Measurements from ENCODE around the gene COG1. TPM values are rescaled to one million over a fixed set of nuclear protein-coding genes. Genes with fewer than 3 reads are reported as not detected.

COG1 gene
- polyA plus RNA-seq, 3 donors = 15.6 to 20.1 (median 16.6) TPM

DNA sequence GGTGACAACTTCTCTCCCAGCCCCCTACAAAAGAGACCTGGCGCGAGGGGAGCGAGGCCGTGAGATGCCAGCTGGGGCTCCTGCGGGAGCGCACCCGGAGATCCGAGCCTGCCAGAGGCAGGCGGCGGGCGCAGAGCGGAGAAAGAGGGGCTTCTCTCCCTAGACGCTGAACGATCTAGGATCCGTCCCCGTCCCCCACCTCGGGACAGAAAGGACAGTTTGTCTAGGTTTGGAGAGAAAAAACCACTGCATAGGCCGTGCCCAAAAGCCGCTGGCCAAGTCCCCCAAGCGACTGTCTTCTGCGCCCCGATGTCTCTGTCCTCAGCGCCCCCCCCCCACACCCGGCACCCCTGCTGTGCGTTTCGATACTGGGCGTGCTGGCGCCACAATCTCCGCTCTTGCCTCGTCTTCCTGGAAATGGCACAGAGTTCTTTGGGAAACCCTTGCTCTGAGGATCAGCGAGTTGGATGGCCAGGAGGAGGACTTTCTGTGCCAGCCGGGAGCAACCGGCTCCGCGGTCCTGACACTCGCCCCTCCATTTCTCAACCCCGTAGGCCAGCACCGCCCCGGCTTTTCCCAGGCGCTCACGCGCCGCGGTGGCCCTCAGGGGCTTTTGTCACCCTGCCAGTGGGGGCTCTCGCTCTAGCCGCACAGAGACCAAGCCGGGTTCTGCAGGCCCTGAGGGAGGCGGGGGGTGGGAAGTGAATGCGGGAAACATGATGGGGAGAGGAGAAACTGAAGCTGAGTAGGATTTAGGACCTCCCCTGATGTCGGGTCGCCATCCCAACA is 27.0 kb upstream of the COG1 start:
- H3K27ac ChIP-seq (ENCODE audit: low read depth, low read length) = no peak overlapping the region
- WGBS, 3 donors = 1% methylated on average over 49 to 51 of the region's 51 CpGs

DNA sequence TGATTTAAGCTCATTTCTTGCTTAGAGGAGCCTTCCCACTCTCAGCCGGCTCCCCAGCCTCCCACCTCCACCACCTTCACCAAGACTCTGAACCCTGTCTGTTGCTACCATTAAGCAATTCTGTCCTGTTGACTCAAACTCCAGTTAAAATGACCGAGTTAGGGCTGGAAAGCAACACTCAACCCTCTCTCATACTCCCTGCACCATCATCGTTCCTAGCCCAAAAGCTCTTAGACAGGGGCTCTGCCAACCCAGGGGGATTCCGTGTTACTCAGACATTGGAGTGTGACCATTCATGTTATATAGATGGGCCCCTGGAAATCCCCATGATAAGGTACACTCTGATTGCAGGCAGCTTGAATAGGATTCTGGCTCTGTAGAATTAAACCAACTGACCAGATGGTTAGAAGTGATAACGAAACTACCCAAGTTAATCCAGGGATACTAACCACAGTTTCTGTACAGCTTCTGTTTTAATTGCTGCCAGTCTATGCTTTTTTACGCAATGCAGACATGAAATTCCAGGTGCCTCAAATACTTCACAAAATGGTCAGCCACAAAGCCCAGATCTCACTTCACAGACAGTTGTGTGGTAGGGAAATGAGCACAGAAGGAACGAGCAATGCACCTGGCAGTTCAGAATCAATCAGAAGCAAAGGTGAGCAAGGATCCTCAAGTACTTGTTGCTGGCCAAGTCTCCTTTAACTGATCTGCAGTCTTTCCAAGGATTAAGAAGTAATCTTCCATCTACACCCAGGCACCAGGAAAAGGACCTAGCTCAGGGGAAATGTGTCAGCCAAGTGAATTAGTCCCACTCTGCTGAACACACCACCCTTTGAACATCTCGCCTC is 25.9 kb upstream of the COG1 start:
- H3K27ac ChIP-seq (ENCODE audit: low read depth, low read length) = no peak overlapping the region
- WGBS, 3 donors = 41 to 59% (median 43%) methylated on average over 8 of the region's 8 CpGs

DNA sequence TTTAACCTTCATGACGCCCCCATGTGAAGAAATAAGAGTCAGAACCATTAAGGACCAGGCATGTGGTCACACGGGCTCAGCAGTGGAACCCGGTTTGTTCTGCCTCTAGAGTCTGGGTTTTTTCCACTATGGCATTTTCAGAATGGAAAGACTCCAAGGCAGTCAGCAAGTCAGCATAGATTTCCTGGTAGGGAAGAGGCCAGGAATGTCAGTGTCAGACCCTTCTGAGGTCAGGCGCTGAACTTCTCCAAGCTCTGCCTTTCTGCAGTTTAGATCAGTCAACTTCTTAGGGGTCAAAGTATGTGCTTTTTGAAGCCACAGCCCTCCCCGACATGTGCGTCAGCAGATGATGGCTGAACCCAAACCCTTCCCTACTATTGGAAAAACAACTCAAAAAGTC is 24.2 kb upstream of the COG1 start:
- no peak overlapping the region for H3K27ac ChIP-seq (ENCODE audit: low read depth, low read length)
- 78 to 88% (median 86%) methylated on average over 6 of the region's 6 CpGs for WGBS, 3 donors

DNA sequence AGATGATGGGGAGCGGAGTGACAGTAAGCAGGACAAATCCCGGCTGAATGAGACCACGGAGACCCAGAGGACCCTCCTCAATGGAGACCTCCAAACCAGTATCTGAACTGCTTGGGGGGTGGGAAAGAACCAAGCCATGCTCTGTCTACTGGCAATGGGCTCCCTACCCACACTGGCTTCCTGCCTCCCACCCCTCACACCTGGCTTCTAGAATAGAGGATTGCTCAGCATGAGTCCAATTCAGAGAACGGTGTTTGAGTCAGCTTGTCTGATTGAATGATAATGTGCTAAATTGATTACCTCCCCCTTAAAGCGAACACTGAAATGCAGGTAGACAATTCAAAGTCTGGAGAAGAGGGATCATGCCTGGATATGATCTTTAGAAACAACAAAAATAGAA is 22.5 kb upstream of the COG1 start:
- 91 to 94% (median 94%) methylated on average over 5 of the region's 5 CpGs for WGBS, 3 donors
- no peak overlapping the region for H3K27ac ChIP-seq (ENCODE audit: low read depth, low read length)

DNA sequence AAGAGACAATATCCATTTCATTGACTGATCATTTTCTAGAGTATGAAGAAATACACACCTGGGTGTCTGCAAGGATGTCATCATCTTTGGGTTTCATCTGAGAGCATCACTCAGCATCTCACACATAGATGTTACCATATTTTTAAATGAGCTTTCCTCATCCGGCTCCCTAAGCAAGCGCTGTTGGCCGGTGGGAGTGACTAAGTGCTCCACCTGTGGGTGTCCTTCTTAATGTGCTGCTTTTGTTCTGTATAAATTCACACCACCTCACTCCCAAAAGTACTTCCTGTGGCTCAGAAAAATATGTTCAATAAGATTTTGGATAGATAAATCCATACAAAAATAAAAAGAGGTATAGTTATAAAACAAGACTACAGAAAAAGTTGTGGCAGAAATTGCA is 20.6 kb upstream of the COG1 start:
- no peak overlapping the region for H3K27ac ChIP-seq (ENCODE audit: low read depth, low read length)
- WGBS, 3 donors = 67 to 84% (median 77%) methylated on average over 3 of the region's 3 CpGs

DNA sequence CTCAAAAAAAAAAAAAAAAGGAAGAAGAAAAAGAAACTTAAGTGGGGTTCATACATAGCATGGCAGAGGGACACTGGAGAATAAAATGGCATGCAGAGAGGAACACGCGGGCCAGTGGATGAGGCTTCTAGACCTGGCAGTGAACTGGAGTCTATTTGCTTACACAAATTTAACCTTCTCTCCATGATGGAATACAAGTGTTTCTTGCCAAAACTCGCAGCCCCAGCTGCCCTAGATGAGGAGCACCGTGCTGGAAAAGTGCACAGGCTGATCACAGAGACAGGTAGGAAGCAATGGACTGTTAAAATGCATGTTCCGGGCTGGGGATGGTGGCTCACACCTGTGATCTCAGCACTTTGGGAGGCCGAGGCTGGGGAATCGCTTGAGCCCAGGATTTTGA is 18.7 kb upstream of the COG1 start:
- no peak overlapping the region for H3K27ac ChIP-seq (ENCODE audit: low read depth, low read length)
- WGBS, 3 donors = 91 to 93% (median 92%) methylated on average over 7 of the region's 7 CpGs

DNA sequence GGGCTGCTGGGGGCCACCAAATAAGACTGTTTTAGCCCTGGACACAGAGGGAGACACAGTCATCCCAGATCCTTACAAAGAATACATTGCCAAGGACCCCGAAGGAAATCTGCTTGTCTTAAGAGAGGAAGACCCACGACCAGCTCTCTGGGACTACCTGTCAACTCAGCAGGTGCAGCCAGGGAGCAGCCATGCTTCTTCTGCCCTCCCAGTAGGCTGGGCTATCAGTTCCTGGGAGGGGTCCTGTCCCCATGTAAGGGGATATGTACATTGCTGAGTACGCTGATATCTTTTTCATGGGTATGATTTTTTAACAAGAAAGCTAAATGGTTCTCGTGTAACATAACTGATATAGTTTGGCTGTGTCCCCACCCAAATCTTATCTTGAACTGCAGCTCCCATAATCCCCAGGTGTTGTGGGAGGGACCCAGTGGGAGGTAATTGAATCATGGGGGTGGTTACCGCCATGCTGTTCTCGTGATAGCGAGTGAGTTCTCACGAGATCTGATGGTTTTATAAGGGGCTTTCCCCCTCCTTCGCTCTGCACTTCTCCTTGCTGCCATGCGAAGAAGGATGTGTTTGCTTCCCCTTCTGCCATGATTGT is 16.8 kb upstream of the COG1 start:
- WGBS, 3 donors = 90 to 91% (median 90%) methylated on average over 10 of the region's 10 CpGs
- H3K27ac ChIP-seq (ENCODE audit: low read depth, low read length) = no peak overlapping the region

DNA sequence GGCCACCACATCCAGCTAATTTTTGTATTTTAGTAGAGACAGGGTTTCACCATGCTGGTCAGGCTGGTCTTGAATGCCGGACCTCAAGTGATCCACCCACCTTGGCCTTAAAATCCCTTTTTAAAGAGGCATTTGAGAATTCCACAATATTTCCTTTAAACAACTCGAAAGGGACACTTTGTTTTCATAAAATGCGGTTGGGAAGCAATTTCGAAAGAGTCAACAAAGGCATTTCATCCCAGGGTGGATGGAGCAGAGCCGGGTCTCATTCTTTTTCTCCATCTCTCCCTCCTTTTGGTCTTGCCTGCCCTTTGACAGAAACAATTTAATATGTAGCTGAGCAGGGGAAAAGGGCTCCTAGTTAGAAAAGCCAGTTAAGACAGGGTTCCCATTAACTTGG is 13.5 kb upstream of the COG1 start:
- H3K27ac ChIP-seq (ENCODE audit: low read depth, low read length) = no peak overlapping the region
- 70 to 96% (median 72%) methylated on average over 5 of the region's 5 CpGs for WGBS, 3 donors

DNA sequence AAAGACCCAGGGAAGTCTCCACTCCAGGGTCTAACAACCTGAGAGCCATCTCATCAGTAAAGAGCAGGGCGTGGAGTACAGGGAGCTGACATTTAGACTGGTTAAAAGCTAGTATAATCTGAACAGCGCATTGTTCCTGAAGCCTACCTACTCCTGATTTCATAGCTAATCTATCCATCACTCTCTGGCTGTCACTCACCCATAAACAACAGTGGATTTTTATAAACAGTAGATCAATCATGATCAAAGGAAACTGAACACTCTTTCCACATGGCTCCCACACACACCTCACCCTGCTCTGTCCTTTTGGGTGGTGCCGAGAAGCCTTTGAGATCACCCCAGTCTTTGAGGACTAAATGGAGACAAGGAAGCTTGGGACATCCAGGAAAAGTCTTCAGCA is 13.0 kb upstream of the COG1 start:
- 48 to 84% (median 58%) methylated on average over 3 of the region's 3 CpGs for WGBS, 3 donors

DNA sequence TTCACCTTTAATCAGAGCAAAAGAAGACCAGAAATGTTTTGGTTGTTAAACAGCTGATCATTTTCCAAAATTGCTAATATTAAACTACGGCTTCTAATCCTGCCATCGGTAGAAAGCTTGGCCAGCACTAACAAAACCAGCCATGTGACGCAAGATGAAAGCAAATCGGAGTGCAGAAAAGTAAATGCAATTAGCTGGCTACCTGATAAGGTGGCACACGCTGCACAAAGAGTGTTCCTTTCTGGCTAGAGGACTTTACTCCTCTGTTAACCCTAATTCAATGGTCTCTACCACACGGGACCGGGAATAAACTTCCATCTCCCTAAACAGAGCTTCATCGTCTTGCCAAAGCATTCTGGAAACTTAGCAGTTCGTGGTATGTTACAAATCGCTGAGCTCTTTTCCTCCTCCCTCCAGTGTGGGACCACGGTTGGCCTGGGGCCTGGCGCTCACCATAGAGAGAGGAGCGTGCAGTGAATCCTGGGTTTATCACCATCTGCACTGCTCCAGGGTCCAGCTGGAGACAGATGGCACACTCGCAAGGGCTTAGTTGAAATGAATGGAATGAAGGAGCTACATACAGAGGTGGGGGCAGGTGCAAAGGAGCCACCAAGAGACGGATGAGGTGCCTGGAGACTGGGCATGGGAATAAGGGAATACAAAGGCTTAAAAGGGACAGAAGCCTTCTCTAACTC is 10.1 kb upstream of the COG1 start:
- WGBS, 3 donors = 22 to 57% (median 52%) methylated on average over 15 of the region's 15 CpGs
- no peak overlapping the region for H3K27ac ChIP-seq (ENCODE audit: low read depth, low read length)

More for the DNA sequence above, 13.0 kb upstream of the COG1 start:
- H3K27ac ChIP-seq (ENCODE audit: low read depth, low read length) = no peak overlapping the region

DNA sequence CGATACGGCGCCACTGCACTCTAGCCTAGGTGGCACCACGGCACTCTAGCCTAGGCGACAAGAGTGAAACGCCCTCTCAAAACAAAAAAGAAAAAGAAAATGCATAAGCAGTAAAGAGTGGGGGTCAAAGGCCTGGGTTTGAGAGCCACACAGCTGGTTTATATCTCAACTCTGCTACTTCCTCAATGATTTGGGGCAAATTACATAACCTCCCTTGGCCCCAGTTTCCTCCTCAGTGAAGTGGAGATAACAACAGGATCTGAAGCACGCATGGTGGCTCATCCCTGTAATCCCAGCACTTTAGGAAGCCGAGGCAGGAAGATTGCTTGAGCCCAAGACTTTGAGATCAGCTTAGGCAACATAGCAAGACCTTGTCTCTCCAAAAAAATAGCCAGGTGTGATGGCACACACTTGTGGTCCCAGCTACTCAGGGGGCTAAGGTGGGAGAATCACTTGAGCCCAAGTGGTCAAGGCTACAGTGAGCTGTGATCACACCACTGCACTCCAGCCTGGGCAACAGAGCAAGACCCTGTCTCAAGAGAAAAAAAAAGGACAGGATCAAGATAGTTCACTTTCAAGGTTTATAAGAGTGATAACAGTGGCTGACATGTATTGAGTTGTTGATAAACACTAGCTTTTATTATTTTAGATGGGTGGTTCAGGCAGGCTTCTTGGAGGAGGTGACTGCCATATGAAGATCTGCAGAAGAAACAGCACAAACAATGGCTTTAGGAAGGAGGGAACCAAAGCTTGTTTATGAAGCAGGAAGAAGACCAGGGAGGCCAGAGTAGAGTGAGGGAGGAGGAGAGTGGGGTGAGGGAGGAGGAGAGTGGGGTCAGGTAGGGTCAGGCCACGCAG is 8.5 kb upstream of the COG1 start:
- WGBS, 3 donors = 66 to 83% (median 66%) methylated on average over 9 of the region's 9 CpGs
- no peak overlapping the region for H3K27ac ChIP-seq (ENCODE audit: low read depth, low read length)

DNA sequence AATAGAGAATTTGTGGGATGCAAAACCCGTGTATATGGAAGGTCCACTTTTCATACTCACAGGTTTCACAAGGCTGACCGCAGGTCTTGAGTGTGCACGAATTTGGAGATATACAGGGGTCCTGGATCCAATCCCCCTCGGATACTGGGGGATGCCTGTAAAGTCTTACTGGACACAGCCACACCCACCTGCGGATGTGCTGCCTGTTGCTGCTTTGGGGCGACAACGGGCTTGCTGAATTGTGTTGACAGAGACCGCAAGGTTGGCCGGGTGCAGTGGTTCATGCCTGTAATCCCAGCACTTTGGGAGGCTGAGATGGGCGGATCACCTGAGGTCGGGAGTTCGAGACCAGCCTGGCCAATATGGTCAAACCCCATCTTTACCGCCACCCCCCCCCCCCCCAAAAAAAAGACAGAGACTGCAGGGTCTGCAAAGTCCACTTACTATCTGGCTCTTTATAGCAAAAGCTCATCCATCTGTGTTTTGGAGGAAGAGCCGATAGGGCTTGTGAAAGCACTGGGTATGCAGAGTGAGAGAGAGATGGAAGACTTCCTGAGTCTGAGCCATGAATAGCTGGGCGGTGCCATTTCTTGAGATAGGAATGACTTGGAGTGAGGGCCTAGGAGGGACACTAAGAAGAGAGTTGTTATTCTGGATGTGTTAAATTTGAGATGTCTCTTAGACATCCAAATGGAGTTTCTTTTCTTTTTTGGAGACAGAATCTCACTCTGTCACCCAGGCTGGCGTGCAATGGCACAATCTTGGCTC is 6.4 kb upstream of the COG1 start:
- WGBS, 3 donors = 89 to 93% (median 89%) methylated on average over 16 of the region's 16 CpGs
- H3K27ac ChIP-seq (ENCODE audit: low read depth, low read length) = no peak overlapping the region

DNA sequence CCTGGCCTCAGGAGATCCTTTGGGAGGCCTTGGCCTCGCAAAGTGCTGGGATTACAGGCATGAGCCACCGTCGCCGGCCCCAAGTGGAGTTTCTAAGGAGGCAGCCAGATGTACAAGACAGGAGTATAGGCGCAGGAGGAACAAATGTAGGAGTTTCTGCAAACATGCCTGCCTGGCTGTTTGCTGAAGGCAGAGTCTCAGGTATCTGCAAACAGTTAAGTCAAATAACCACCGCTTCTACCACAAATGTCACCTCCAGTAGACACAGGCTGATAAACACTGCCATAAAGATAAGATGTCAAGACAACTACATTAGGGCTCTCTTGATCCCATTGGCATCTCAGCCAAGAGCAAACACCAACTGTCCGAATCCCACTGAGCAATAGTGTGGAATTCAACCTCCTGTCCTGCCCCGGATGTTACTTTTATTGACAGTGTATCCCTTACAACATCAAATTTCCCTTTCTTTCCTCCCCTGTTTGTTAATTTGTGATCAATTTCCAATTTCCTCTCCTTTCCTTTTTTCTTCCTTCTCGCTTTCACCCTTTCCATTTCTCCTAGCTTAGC is 5.6 kb upstream of the COG1 start:
- 78 to 86% (median 80%) methylated on average over 8 to 9 of the region's 9 CpGs for WGBS, 3 donors

DNA sequence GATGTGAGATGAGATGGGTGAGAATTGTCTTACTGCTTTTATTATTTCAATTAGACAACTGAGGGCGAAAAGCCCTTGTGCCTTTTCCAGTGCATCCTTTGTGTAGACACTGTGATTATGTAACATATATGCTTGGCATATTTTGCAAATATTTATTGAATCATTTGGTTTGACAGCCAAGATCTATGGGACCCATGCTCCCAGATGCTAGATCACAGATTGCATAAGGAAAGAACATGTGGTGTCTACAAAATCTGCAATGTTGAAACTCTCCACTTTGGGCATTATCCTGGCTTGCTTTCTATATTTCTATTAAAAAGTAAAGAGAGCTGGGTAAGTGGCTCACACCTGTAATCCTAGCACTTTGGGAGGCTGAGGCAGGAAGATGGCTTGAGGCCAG is 4.8 kb upstream of the COG1 start:
- 88 to 100% (median 95%) methylated on average over 1 of the region's 1 CpG for whole genome bisulfite sequencing, 3 donors
- no peak overlapping the region for H3K27ac ChIP-seq (ENCODE audit: low read depth, low read length)

More for the DNA sequence above, 5.6 kb upstream of the COG1 start:
- no peak overlapping the region for H3K27ac ChIP-seq (ENCODE audit: low read depth, low read length)

DNA sequence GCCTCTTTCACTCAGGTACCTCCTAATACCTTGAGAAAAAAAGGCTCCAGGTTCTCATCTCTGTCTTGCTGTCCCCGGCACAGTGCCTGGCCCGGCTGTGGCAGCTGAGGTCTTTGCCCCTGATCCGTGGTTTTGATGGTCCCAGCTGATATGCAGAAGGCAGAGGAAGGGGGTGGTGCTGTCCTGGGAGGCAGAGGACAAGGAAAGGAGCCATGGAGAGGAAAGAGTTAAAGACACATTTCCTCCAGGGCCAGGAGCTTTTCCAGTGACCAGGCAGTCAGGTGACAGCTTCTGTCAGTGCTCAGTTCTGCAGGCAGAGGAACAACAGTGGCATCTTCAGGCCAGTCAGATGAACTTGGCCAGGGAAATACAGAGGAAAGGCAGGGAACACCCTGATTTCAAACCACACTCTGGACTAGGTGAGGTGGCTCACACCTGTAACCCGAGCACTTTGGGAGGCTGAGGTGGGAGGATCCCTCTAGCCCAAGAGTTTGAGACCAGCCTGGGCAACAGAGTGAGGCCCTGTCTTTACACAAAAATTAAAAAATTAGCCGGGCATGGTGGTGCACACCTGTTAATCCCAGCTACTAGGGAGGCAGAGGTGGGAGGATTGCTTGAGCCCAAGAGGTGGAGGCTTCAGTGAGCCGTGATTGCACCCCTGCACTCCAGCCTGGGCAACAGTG is 3.3 kb upstream of the COG1 start:
- WGBS, 3 donors = 72 to 84% (median 79%) methylated on average over 6 of the region's 6 CpGs
- H3K27ac ChIP-seq (ENCODE audit: low read depth, low read length) = no peak overlapping the region

DNA sequence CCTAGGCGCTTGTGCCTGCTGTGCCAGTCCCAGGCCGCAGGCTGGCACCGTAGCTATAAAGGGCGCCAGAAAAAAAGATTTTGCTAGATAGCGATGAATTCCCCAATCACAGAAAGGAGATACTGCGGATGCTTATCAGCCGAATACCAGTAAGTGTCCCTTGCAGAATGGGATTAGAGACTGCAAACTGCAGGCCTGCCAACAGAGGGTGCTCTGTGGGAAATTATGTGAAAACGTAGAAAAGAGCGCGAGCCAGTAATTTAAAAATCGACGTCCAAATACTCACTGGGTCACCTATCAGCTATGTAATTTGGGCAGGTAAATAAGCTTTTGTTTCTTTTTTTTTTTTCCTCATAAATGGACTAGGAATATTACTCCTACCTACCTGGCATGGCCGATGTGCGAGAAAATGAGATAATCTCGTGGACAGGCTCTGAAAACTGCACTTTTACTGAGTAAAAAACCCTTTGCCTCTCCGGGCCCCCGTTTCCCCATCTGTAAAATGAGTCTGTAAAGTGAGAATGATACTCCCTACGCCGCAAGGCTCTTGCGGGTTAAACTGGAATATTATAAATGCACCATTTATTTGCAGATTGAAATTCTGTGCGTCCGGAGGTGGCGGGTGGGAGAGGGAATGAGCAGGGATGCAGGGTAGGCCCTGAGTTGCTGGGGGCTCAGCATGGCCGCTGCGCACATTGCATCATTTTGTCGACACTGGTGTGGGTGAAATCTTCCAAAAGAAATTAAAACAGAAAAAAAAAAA is 1.2 kb upstream of the COG1 start:
- 6 to 8% (median 8%) methylated on average over 26 of the region's 26 CpGs for WGBS, 3 donors
- H3K27ac ChIP-seq (ENCODE audit: low read depth, low read length) = no peak overlapping the region
